ENCODE measurements around the gene TUBB6. TPM values are rescaled to one million over a fixed set of nuclear protein-coding genes. Genes with fewer than 3 reads are reported as not detected.
A peak's percentile ranks its signal among the peaks of the same experiment; 100 is the strongest.

TUBB6 gene
- total RNA-seq, 3 donors from 2014 or later: 197 to 316 (median 302) TPM

DNA sequence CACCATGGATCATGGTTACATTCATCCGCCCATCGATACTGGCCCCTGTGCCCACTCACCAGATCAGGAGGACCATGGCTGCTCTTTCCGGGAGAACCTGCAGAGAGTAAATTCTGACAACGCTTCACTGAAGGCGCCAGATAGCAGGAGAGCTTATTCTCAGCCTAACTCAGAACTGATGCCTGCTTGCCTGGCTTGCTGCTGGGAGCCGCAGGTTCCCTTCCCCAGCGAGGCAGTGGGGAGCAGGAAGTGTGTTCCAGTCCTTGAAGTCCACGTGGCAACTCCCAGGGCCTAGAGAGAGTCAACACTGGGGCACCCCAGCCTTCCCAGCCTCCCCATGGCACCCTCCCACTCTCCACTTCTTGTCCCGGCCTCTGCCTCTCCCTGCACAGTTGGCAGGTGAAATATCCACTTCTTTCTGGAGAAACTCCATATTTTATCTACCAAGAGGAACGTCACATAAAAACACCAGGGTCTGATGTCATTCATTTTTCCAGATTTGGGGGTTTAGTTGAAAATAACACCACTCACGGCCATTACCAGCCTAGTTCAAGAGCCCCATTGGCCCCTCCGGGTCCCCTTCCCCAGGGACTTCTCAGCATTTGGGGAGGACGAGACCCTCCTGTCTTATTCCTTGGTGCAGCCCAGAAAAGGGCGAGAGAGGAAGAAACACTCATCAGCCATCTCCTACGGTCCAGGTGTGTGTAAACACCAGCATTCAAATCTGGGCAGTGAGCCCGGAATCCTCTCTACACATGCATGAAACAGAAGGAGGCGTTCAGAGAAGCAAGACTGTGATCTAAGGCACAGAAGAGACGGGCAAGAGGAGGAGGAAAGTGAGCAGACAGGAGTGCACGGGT, 3.5 kb upstream of the TUBB6 start:
- Histone ChIP-seq H3K4me1 (no peaks in the 10 kb centered on the region), H3K27me3 (no peaks in the 10 kb centered on the region), H3K36me3 (no peaks in the 10 kb centered on the region), H3K4me3 (no peak overlapping the region), H3K27ac (no peak overlapping the region), H3K9me3 (no peaks in the 10 kb centered on the region)
- DNase-seq (ENCODE audit: low spot score in 2 of 2): peak; percentile 46 to 76
- intact Hi-C loops (cut with DNase I; ENCODE audit: low total_unique reads): no loop called here
- TF ChIP-seq POLR2AphosphoS5 (IDR thresholded peaks at IDR 0.05) (no peak), POLR2A (IDR thresholded peaks at IDR 0.05) (no peak)
- TF ChIP-seq, protein P1, sequence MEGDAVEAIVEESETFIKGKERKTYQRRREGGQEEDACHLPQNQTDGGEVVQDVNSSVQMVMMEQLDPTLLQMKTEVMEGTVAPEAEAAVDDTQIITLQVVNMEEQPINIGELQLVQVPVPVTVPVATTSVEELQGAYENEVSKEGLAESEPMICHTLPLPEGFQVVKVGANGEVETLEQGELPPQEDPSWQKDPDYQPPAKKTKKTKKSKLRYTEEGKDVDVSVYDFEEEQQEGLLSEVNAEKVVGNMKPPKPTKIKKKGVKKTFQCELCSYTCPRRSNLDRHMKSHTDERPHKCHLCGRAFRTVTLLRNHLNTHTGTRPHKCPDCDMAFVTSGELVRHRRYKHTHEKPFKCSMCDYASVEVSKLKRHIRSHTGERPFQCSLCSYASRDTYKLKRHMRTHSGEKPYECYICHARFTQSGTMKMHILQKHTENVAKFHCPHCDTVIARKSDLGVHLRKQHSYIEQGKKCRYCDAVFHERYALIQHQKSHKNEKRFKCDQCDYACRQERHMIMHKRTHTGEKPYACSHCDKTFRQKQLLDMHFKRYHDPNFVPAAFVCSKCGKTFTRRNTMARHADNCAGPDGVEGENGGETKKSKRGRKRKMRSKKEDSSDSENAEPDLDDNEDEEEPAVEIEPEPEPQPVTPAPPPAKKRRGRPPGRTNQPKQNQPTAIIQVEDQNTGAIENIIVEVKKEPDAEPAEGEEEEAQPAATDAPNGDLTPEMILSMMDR (IDR thresholded peaks at IDR 0.05): no peak

DNA sequence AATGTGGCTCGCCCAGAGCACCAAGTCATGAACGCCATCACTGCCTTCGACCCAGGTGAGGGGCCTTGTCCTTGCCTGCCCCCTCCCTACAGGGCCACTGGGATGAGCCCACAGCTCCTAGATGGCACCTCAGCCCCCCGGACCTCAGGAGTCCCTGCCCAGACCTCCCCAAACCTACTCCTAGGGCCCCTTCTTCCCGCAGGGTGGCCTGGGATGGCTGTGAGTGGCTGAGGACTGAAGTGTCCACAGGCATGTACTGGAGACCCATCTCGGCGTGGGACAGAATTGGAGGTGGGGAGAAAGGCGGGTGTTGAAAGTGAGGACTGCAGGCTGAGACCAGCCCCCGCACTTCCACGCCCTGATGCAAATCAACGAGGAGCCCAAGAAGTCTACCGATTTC, 2.8 kb upstream of the TUBB6 start:
- DNase-seq (ENCODE audit: low spot score in 2 of 2): no peak
- H3K27me3 ChIP-seq: no peaks in the 10 kb centered on the region
- no peaks in the 10 kb centered on the region for H3K4me1 ChIP-seq
- H3K4me3 ChIP-seq: no peak overlapping the region
- H3K36me3 ChIP-seq: no peaks in the 10 kb centered on the region
- TF ChIP-seq POLR2A (IDR thresholded peaks at IDR 0.05) (no peak), POLR2AphosphoS5 (IDR thresholded peaks at IDR 0.05) (no peak)
- TF ChIP-seq, protein P1 (IDR thresholded peaks at IDR 0.05): no peak
- no peaks in the 10 kb centered on the region for H3K9me3 ChIP-seq
- H3K27ac ChIP-seq: no peak overlapping the region
- intact Hi-C loops (cut with DNase I; ENCODE audit: low total_unique reads): no loop called here

DNA sequence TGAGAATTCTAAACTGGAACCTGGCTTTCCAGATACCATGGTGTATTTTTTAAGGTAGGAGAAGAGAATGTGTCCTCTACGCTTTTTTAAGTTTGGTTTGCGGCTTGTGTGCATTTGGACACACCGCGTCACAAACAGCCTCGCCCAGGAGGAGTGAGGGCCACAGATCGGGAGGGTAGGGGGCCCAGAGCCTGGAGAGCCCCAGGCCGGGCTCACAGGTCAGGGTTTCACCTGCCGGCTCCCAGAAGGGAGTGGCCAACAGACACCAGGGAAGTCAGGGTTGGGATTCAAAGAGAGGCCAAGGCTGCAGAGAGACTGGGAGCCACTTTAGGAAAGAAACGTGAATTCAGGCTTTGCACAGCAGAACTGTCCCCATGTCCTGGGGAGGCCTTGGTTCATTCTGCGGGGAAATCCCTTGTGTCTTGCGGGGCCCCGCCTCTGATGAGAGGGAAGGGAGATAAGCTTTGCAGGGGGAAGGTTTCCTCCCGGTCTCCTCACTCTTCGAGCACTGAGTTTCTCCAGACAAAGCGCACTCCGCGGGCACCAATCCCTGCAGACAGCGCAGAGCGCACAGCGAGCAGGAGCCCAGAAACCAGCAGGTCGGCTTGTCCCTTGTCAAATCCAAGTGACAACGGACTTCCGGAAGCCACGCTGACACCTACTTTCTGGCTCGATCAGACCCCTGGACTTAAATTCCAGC, 2.0 kb upstream of the TUBB6 start:
- H3K36me3 ChIP-seq: no peaks in the 10 kb centered on the region
- no peak overlapping the region for H3K4me3 ChIP-seq
- H3K9me3 ChIP-seq: no peaks in the 10 kb centered on the region
- no peak for DNase-seq (ENCODE audit: low spot score in 2 of 2)
- no peaks in the 10 kb centered on the region for H3K27me3 ChIP-seq
- H3K4me1 ChIP-seq: no peaks in the 10 kb centered on the region
- H3K27ac ChIP-seq: no peak overlapping the region
- no peak for TF ChIP-seq POLR2A (IDR thresholded peaks at IDR 0.05)
- intact Hi-C loops (cut with DNase I; ENCODE audit: low total_unique reads): no loop called here

DNA sequence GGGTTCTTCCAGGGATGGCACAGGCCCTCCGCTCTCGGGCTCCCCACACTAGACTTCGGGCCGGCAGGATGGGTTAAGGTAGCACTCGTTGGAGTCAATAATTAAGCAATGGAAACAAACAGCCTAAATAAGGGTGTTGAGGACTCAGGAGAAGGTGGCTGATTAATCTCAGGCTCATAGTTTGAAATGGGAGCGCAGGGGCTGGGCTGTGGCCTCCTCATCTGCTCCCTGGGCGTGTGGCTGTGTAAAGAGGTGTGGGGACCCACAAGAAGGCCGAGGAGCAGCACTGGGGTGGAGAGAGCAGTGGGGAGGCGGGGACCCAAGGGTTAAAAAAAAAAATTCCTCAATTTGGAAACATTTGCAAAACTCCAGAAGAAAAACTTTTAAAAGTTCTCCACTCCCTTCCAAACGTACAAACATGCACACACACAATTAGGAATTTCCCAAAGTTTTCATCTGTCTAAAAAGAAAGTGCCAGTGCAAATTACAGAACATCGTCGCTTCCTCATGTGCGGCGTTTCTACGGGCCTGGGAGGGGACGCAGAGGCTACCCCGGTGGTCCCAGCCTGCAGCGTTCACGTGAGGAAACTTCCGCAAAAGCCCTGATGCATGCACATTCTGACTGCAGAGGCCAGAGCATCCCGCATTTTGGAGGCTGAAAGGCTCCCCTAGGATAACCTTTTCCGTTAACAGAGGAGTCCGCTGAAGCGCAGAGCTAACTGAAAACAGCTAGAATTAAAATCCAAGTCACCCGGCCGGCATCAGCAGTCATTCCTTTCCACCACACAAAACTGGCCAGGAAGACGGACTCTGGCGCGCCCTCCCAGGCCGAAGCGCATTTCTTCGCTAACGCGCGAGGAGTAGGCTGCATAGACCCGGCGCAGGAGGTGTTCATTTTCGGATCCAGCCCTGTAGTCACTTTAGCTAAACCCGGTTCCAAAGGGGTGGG, 1.0 kb upstream of the TUBB6 start:
- H3K36me3 ChIP-seq: no peaks in the 10 kb centered on the region
- H3K4me3 ChIP-seq: peak overlapping the region; percentile 69 to 96 (median 79)
- no peak for TF ChIP-seq POLR2A (IDR thresholded peaks at IDR 0.05)
- TF ChIP-seq POLR2AphosphoS5 (IDR thresholded peaks at IDR 0.05): peak in 1 of 3 donors; percentile 55
- peaks cover 0 to 3% of the 10 kb centered on the region in 2 donors for H3K9me3 ChIP-seq
- peak overlapping the region; percentile 87 to 99 for H3K27ac ChIP-seq
- peak in 1 of 2 donors; percentile 57 for DNase-seq (ENCODE audit: low spot score in 2 of 2)
- intact Hi-C loops (cut with DNase I; ENCODE audit: low total_unique reads): no loop called here
- no peaks in the 10 kb centered on the region for H3K4me1 ChIP-seq
- no peaks in the 10 kb centered on the region for H3K27me3 ChIP-seq

DNA sequence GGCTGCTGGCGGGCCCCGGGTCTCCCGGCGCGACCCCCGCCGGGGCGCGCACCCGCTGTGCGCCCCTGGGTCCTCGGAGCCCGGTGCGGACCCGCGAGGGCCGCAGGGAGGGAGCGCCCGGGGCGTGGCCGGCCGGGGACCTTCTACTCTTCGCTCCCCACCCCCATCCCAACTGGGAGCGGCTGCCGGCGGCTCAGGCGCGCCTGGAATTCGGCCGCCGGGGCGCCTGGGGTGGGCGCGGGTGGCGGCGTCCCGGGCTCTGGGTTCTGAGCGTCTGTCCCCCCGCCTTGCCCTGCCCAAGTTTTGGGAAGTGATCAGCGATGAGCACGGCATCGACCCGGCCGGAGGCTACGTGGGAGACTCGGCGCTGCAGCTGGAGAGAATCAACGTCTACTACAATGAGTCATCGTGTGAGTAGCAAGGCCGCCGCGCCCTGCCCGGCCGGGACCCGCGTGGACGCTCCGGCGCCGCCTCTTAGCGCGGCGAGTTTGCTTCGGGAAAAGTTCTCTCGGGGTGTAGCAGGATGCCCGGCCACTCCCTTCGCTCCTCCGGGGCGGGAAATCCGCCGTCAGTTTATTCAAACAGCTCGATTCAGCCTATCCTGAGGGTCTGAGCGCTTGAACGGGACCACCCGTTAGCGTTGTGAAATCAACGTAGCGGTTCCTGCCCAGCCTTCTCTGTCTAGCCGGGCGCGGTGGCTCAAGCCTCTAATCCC, 502 bp downstream of the TUBB6 start:
- Histone ChIP-seq H3K36me3 (no peaks in the 10 kb centered on the region), H3K27me3 (no peaks in the 10 kb centered on the region), H3K9me3 (peaks cover 0 to 8% of the 10 kb centered on the region in 2 donors), H3K4me3 (peak overlapping the region; percentile 69 to 96 (median 79)), H3K4me1 (no peaks in the 10 kb centered on the region), H3K27ac (peak overlapping the region; percentile 87 to 99)
- peak; percentile 33 for TF ChIP-seq POLR2A (IDR thresholded peaks at IDR 0.05)
- TF ChIP-seq POLR2AphosphoS5 (IDR thresholded peaks at IDR 0.05): peak; percentile 59 to 80 (median 65)
- TF ChIP-seq, protein P1 (IDR thresholded peaks at IDR 0.05): no peak
- DNase-seq (ENCODE audit: low spot score in 2 of 2): peak; percentile 68 to 73
- intact Hi-C loops (cut with DNase I; ENCODE audit: low total_unique reads): no loop called here

All from breast epithelium (tissue), 4 donors.